GM10847 (cell line): ENCODE measurements around the gene VSIG2.

ENCODE experiments used
- POLR2A ChIP-seq: IDR thresholded peaks from 2 replicates; pipeline ENCODE4 v1.6.1; 2011; ENCODE audit not compliant: insufficient read length; ENCODE audit errors: extremely low read depth

VSIG2 gene

GRCh38 chr11:124743050-124743449 is 9.0 kb downstream of the VSIG2 start:
- no peak for TF ChIP-seq POLR2A

- TF ChIP-seq POLR2A = no peak
These were observed 9.5 kb downstream of the VSIG2 start for GRCh38 chr11:124742555-124742954.

GRCh38 chr11:124740277-124740882 is 11.7 kb downstream of the VSIG2 start:
- TF ChIP-seq POLR2A = no peak

GRCh38 chr11:124739479-124740276 is 12.4 kb downstream of the VSIG2 start, which contains the start of gene NRGN:
Gene NRGN, plus strand, starts transcription at chr11:124739942. Its CDS starts 143 bp downstream, at chr11:124740085.
- TF ChIP-seq POLR2A = no peak

- TF ChIP-seq POLR2A = no peak
These were observed 13.2 kb downstream of the VSIG2 start for GRCh38 chr11:124738713-124739478.

- TF ChIP-seq POLR2A = no peak
These were observed 14.3 kb downstream of the VSIG2 start for GRCh38 chr11:124737638-124738305.

- TF ChIP-seq POLR2A = no peak
These were observed 15.3 kb downstream of the VSIG2 start for GRCh38 chr11:124736736-124737135.

GRCh38 chr11:124732230-124732629 is 19.8 kb downstream of the VSIG2 start:
- no peak for TF ChIP-seq POLR2A

GRCh38 chr11:124729571-124729970 is 22.5 kb downstream of the VSIG2 start:
- no peak for TF ChIP-seq POLR2A

GRCh38 chr11:124728134-124728533 is 23.9 kb downstream of the VSIG2 start:
- TF ChIP-seq POLR2A = no peak

- no peak for TF ChIP-seq POLR2A
These were observed 24.6 kb downstream of the VSIG2 start for GRCh38 chr11:124727474-124727873.

GRCh38 chr11:124725719-124726105 is 26.3 kb downstream of the VSIG2 start:
- TF ChIP-seq POLR2A = no peak

GRCh38 chr11:124724979-124725718 is 26.9 kb downstream of the VSIG2 start:
- no peak for TF ChIP-seq POLR2A

GRCh38 chr11:124722176-124722575 is 29.9 kb downstream of the VSIG2 start:
- no peak for TF ChIP-seq POLR2A

- no peak for TF ChIP-seq POLR2A
These were observed 32.5 kb downstream of the VSIG2 start for GRCh38 chr11:124719534-124719933.
